MCF 10A (cell line): ENCODE results near the gene NUP214. TPM values are rescaled to one million over a fixed set of nuclear protein-coding genes. Genes with fewer than 3 reads are reported as not detected.
"Not testable (repeated sequence)": the region's sequence is repeated elsewhere in the genome, so short reads cannot be mapped to it uniquely, and the experiment has no call there.

Source experiments
- BruUV-seq: library from RNA; stranded (reverse); fragments of 400-500 nt; replicated peaks from 2 replicates; lab custom pipeline; 2021; lab: Mats Ljungman, UMichigan
- CTCF ChIA-PET: fragments of 300-600 bp; sonication (Branson Sonifier 250); formaldehyde crosslinking; extraction: SDS; loops from one replicate; lab custom pipeline; 2021; ENCODE audit warnings: antibody characterized with exemption, inconsistent platforms; lab: Yijun Ruan, JAX
- POLR2A ChIA-PET: fragments of 300-600, 350-650 bp; sonication (Branson Sonifier 250); formaldehyde crosslinking; extraction: SDS; loops from one replicate; lab custom pipeline; 2020; ENCODE audit warnings: antibody characterized with exemption, inconsistent platforms; lab: Yijun Ruan, JAX
- DNase-seq: peaks from one replicate; pipeline ENCODE4 v3.0.0-alpha.2; 2018; ENCODE audit not compliant: unreplicated experiment
- H3K27ac Mint-ChIP-seq: one replicate; pipeline ENCODE4 v1.8.0; 2022; ENCODE audit warnings: mild to moderate bottlenecking, low read depth, mixed read lengths; ENCODE audit not compliant: unreplicated experiment
- H3K27me3 Mint-ChIP-seq: one replicate; pipeline ENCODE4 v1.8.0; 2022; ENCODE audit warnings: mixed read lengths; ENCODE audit not compliant: insufficient read depth, unreplicated experiment
- H3K36me3 Mint-ChIP-seq: one replicate; pipeline ENCODE4 v1.8.0; 2022; ENCODE audit warnings: mild to moderate bottlenecking, moderate library complexity, mixed read lengths; ENCODE audit not compliant: insufficient read depth, unreplicated experiment
- H3K4me1 Mint-ChIP-seq: one replicate; pipeline ENCODE4 v1.8.0; 2022; ENCODE audit warnings: mixed read lengths; ENCODE audit not compliant: insufficient read depth, unreplicated experiment
- H3K4me3 Mint-ChIP-seq: one replicate; pipeline ENCODE4 v1.8.0; 2022; ENCODE audit warnings: mild to moderate bottlenecking, moderate library complexity, mixed read lengths; ENCODE audit not compliant: unreplicated experiment
- H3K9me3 Mint-ChIP-seq: one replicate; pipeline ENCODE4 v1.8.0; 2022; ENCODE audit warnings: mixed read lengths; ENCODE audit not compliant: unreplicated experiment
- CTCF ChIP-seq: fragments of 200-600 bp; IDR thresholded peaks from one replicate; pipeline ENCODE4 v1.8.0; 2022; ENCODE audit warnings: antibody characterized with exemption, mild to moderate bottlenecking; ENCODE audit not compliant: unreplicated experiment
- intact Hi-C: fragments of 100-400 bp; cut with micrococcal nuclease; formaldehyde crosslinking; loops from 2 replicates; pipeline ENCODE4 v1.14.1; 2022
- total RNA-seq: library from RNA; stranded (reverse); gene quantifications from 2 replicates; pipeline ENCODE4 v1.2.3, GENCODE V29; 2022

NUP214 gene
- total RNA-seq, 1 experiment from 2014 or later, result 41.8 TPM

- no TSS peak for BruUV-seq
- intact Hi-C loops, result no loop called here
- no peaks in the 10 kb centered on the region for H3K9me3 Mint-ChIP-seq
- no peak overlapping the region for H3K27ac Mint-ChIP-seq
- H3K4me1 Mint-ChIP-seq, result peaks cover 8% of the 10 kb centered on the region
- CTCF ChIA-PET, result interaction anchor here (1.4 to 1.5 kb wide), 2 partner anchors 41 to 53 kb away, joined by 4 to 7 read pairs; no protein-coding TSS in a partner anchor
- peaks cover 4% of the 10 kb centered on the region for H3K36me3 Mint-ChIP-seq
- TF ChIP-seq CTCF, result no peak
- no peak overlapping the region for H3K4me3 Mint-ChIP-seq
- POLR2A ChIA-PET, result interaction anchor here (0.7 kb wide), 1 partner anchor 380 kb away, joined by 3 read pairs; no protein-coding TSS in a partner anchor
- no peaks in the 10 kb centered on the region for H3K27me3 Mint-ChIP-seq
- no peak for DNase-seq
These were observed 26.2 kb upstream of the NUP214 start for GRCh38 chr9:131099102-131099606.

GRCh38 chr9:131099845-131100244, 25.5 kb upstream of the NUP214 start:
- H3K27ac Mint-ChIP-seq, H3K36me3 Mint-ChIP-seq, intact Hi-C loops, DNase-seq, H3K9me3 Mint-ChIP-seq, H3K4me1 Mint-ChIP-seq, H3K4me3 Mint-ChIP-seq, H3K27me3 Mint-ChIP-seq, BruUV-seq: not testable (repeated sequence)
- ChIA-PET POLR2A (interaction anchor here (1.5 kb wide), 1 partner anchor 13 kb away, joined by 4 read pairs; no protein-coding TSS in a partner anchor), CTCF (interaction anchor here (1.4 kb wide), 1 partner anchor 54 kb away, joined by 4 read pairs; no protein-coding TSS in a partner anchor)

- Mint-ChIP-seq H3K27ac (no peak overlapping the region), H3K36me3 (no peaks in the 10 kb centered on the region), H3K4me1 (peaks cover 4% of the 10 kb centered on the region), H3K27me3 (no peaks in the 10 kb centered on the region), H3K9me3 (no peaks in the 10 kb centered on the region), H3K4me3 (no peak overlapping the region)
- ChIA-PET POLR2A (interaction anchor here (0.7 to 1.5 kb wide), 3 partner anchors 8 to 48 kb away, joined by 3 to 4 read pairs (median 3); no protein-coding TSS in a partner anchor), CTCF (interaction anchor here (1.4 to 1.5 kb wide), 2 partner anchors 43 to 54 kb away, joined by 4 to 5 read pairs; no protein-coding TSS in a partner anchor)
- no TSS peak for BruUV-seq
- no peak for TF ChIP-seq CTCF
- intact Hi-C loops, result no loop called here
- no peak for DNase-seq
These were observed 24.9 kb upstream of the NUP214 start for GRCh38 chr9:131100445-131100844.

GRCh38 chr9:131101207-131101964, 24.0 kb upstream of the NUP214 start:
- no peak for DNase-seq
- H3K36me3 Mint-ChIP-seq, result no peaks in the 10 kb centered on the region
- ChIA-PET POLR2A (interaction anchor here (0.7 to 1.5 kb wide), 4 partner anchors 7 to 49 kb away, joined by 3 to 4 read pairs (median 3); no protein-coding TSS in a partner anchor), CTCF (interaction anchor here (1.5 kb wide), 1 partner anchor 44 kb away, joined by 5 read pairs; no protein-coding TSS in a partner anchor)
- no peaks in the 10 kb centered on the region for H3K4me1 Mint-ChIP-seq
- TF ChIP-seq CTCF, result no peak
- no TSS peak for BruUV-seq
- H3K27me3 Mint-ChIP-seq, result no peaks in the 10 kb centered on the region
- no peak overlapping the region for H3K27ac Mint-ChIP-seq
- no peaks in the 10 kb centered on the region for H3K9me3 Mint-ChIP-seq
- no peak overlapping the region for H3K4me3 Mint-ChIP-seq
- intact Hi-C loops, result no loop called here
